Thyroid gland (tissue), 4 donors: Measurements from ENCODE around the gene C22orf31. TPM values are rescaled to one million over a fixed set of nuclear protein-coding genes. Genes with fewer than 3 reads are reported as not detected.

ENCODE experiments used
- DNase-seq, 2 donors: peaks; one replicate each; pipeline ENCODE4 v3.0.0-alpha.2; 2019
- H3K27ac ChIP-seq, 3 donors: fragments of 200-600 bp; sonication (generic); 1 replicate in 2 of 3; 2 replicates in 1 of 3; pipeline ENCODE4 v1.5.1; 2016 to 2019; ENCODE audit warnings: mild to moderate bottlenecking in 1 of 3, moderate library complexity in 1 of 3
- H3K27me3 ChIP-seq: fragments of 200-600 bp; sonication (generic); one replicate; pipeline ENCODE4 v1.5.1; 2019
- H3K36me3 ChIP-seq, 2 donors: fragments of 200-600 bp; sonication (generic); one replicate each; pipeline ENCODE4 v1.5.1; 2016 to 2019
- H3K4me1 ChIP-seq, 2 donors: fragments of 200-600 bp; sonication (generic); one replicate each; pipeline ENCODE4 v1.5.1; 2017 to 2019
- H3K4me3 ChIP-seq, 3 donors: fragments of 200-600 bp; sonication (generic); replicated peaks in 1 of 3; 1 replicate in 2 of 3; 2 replicates in 1 of 3; pipeline ENCODE4 v1.5.1; 2016; ENCODE audit warnings: mild to moderate bottlenecking in 1 of 3
- H3K9me3 ChIP-seq: fragments of 200-600 bp; sonication (generic); one replicate; pipeline ENCODE4 v1.5.1; 2017
- POLR2A ChIP-seq, 2 donors: fragments of 450-650 bp; IDR thresholded peaks; one replicate each; pipeline ENCODE4 v1.6.1; 2017; ENCODE audit warnings: antibody characterized with exemption in 2 of 2, mild to moderate bottlenecking in 2 of 2, moderate library complexity in 1 of 2
- WGBS, 2 donors: methylation state at CpG; one replicate each; pipeline ENCODE4 v1.1.5; 2017; 5-methylcytosine and 5-hydroxymethylcytosine counted together
- intact Hi-C: fragments of 100-400 bp; cut with DNase I; formaldehyde crosslinking; loops from one replicate; pipeline ENCODE4 v1.15.1; 2023
- total RNA-seq, 4 donors: library from RNA; depleted of rRNA; stranded (reverse); fragments of >200 nt; gene quantifications; one replicate each; pipeline ENCODE4 v1.2.3, GENCODE V29; 2016
- TF ChIP-seq, protein P1 (sequence below), 6 experiments: fragments of 200-600 bp in 3 of 6; fragments of 450-650 bp in 3 of 6; sonication (generic) in 3 of 6; IDR thresholded peaks; one replicate each; pipeline ENCODE4 v1.5.1; 2016 to 2019; ENCODE audit warnings: antibody characterized with exemption in 6 of 6, mild to moderate bottlenecking in 2 of 6, inconsistent platforms in 1 of 6, moderate library complexity in 1 of 6

The C22orf31 gene
- total RNA-seq, 4 donors from 2014 or later, result not detected

DNA sequence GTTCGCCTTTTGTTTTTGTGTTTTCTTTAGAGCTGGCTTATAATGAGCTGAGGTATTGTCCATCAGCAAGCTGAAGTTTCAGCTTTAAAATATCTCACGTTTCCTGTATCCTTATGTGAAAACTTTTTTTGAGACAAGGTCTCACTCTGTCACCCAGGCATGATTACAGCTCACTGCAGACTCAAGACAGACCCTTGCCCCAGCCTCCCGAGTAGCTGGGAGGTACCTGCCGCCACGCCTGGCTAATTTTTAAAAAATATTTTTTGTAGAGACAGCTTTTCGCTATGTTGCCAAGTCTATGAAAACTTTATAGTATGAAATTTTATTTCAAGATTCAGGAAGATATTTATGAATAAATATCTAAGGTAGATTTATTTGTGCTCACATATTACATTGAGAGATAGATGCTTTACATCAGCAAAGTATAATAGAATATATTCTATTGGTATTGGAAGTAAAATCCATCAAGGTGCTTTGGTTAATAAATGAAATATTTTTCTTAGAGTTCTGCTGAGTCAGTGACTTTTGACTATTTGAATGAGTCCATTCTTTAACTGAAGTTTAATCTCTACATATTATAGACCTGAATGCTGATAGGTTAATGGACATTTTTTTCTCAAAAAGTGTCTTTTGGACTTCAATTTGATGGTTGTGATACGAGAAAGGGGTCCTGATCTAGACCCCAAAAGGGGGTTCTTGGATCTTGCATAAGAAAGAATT lies 21.4 kb upstream of the C22orf31 start:
- Histone ChIP-seq H3K27me3 (no peaks in the 10 kb centered on the region), H3K9me3 (no peaks in the 10 kb centered on the region), H3K4me3 (no peak overlapping the region), H3K27ac (peak overlapping the region; percentile 31 to 83 (median 64)), H3K36me3 (no peaks in the 10 kb centered on the region), H3K4me1 (peaks cover 51 to 54% of the 10 kb centered on the region in 2 donors)
- intact Hi-C loops, result no loop called here
- TF ChIP-seq, protein P1, sequence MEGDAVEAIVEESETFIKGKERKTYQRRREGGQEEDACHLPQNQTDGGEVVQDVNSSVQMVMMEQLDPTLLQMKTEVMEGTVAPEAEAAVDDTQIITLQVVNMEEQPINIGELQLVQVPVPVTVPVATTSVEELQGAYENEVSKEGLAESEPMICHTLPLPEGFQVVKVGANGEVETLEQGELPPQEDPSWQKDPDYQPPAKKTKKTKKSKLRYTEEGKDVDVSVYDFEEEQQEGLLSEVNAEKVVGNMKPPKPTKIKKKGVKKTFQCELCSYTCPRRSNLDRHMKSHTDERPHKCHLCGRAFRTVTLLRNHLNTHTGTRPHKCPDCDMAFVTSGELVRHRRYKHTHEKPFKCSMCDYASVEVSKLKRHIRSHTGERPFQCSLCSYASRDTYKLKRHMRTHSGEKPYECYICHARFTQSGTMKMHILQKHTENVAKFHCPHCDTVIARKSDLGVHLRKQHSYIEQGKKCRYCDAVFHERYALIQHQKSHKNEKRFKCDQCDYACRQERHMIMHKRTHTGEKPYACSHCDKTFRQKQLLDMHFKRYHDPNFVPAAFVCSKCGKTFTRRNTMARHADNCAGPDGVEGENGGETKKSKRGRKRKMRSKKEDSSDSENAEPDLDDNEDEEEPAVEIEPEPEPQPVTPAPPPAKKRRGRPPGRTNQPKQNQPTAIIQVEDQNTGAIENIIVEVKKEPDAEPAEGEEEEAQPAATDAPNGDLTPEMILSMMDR (IDR thresholded peaks at IDR 0.05), result no peak
- TF ChIP-seq POLR2A (IDR thresholded peaks at IDR 0.05), result no peak
- WGBS, 2 donors, result 46 to 60% methylated on average over 7 of the region's 7 CpGs
- peak; percentile 55 to 57 for DNase-seq

DNA sequence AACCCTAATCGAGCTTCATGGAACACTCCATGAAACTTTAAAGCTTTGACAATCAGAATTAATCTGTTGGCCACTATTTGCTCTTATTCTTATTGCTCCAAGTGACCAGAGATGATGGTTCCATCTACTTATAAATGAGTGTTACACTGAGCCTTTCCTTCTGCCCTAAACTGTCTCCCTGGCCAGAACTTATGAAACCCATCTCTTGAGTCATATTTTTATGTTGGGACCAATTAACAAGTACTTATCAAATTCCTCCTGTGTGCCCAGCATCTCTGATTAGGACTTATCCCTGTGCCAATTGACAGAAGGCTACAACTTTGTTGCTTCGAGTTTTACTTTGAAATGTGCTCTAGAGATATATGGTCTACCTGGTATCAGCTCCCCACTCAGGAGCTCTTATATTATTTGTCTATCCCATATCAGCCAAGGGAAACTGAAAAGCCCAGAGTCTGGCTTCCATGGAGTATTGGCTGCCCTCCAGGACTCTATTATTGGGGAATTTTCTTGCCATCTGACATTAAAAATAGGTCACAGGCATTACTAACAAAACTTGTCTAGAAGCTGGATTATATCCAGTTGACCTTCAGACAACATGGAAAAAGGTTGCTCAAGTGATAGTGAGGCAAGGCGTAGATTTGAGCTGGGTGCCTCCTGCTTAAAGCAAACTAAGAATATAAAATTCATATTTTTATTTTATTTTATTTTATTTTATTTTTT lies 20.0 kb upstream of the C22orf31 start:
- peak overlapping the region in 2 of 3 donors; percentile 64 to 83 for H3K27ac ChIP-seq
- no peaks in the 10 kb centered on the region for H3K27me3 ChIP-seq
- TF ChIP-seq POLR2A (IDR thresholded peaks at IDR 0.05), result no peak
- TF ChIP-seq, protein P1 (IDR thresholded peaks at IDR 0.05), result no peak
- no peaks in the 10 kb centered on the region for H3K36me3 ChIP-seq
- no peak overlapping the region for H3K4me3 ChIP-seq
- no peaks in the 10 kb centered on the region for H3K9me3 ChIP-seq
- DNase-seq, result peak in 1 of 2 donors; percentile 19
- H3K4me1 ChIP-seq, result peaks cover 56 to 62% of the 10 kb centered on the region in 2 donors
- 74 to 79% methylated on average over 3 of the region's 3 CpGs for WGBS, 2 donors
- intact Hi-C loops, result no loop called here

DNA sequence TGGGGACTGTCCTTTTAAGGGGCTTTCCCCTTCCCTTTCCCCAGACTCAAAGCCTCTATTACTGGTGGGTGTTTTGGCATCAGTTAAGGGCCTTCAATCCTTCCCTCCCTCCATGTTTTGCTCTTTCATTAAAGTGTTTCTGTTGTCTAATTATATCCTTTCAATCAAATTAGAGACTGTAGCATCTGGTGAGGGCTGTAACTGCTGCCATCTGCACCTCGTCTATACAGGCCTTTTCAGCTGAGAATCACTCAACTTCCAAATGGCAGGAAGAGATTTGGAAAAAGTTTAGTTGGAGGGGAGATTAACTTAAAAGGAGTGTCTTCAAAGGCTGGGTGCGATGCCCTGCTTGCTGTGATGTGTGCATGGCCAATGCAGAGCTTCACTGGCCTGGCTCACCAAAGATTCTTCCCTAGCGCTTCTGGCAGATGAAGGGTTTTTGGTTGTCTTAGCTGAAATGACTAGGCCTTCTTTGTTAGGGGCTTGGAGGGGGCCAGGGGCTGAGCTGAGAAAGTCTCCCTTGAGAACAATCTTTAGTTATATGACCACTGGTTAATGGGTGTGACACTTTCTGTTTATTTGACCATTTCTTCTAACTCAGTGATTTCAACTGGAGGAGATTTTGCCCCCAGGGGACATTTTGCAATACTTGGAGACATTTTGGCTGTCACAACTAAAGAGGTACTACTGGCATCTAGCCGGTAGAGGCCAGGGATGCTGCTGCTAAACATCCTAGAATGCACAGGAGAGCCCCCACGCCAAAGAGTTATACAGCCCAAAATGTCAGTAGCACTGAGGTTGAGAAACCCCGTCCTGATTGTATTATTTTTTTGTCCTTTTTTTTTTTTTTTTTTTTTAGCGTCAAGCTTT lies 18.7 kb upstream of the C22orf31 start:
- peak overlapping the region; percentile 26 to 43 (median 32) for H3K27ac ChIP-seq
- DNase-seq, result peak in 1 of 2 donors; percentile 22
- intact Hi-C loops, result no loop called here
- TF ChIP-seq POLR2A (IDR thresholded peaks at IDR 0.05), result no peak
- TF ChIP-seq, protein P1 (IDR thresholded peaks at IDR 0.05), result no peak
- no peak overlapping the region for H3K4me3 ChIP-seq
- WGBS, 2 donors, result 83 to 84% methylated on average over 7 of the region's 7 CpGs
- H3K36me3 ChIP-seq, result no peaks in the 10 kb centered on the region
- no peaks in the 10 kb centered on the region for H3K9me3 ChIP-seq
- H3K27me3 ChIP-seq, result no peaks in the 10 kb centered on the region
- peaks cover 56 to 62% of the 10 kb centered on the region in 2 donors for H3K4me1 ChIP-seq

DNA sequence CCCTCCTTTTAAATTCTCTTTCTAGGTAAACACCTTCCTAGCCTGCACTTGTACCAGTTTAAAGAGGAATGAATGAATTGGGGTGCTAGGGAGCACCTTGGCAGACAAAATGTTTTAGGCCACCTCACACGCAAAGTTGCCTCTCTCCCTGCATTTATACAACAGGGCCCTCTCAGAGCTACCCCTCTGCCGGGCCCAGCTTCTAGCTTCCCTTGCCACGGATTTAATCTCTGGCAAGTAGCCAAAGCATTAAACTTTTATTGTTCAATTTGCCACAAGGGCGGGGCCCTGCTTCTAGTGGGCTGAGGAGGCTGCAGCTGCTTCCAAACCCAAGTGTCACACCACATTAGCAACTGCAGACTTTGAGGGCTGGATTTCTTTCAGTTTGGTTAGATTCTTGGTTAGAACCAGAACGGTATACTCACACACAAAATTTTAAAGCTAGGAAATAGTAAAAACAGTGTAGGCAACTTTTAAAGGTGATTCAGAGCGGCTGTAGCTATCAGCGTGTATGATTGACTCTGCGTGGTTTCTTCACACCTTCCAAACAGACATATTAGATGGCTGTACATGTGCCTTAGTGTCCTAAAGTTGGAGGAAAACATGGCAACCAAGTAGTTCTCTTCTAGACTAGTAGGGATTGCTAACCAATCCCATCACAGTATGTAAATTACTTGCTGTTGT lies 17.7 kb upstream of the C22orf31 start:
- H3K27ac ChIP-seq, result peak overlapping the region in 2 of 3 donors; percentile 43 to 62

More for the DNA sequence above, 17.7 kb upstream of the C22orf31 start:
- Histone ChIP-seq H3K27me3 (no peaks in the 10 kb centered on the region), H3K4me1 (peaks cover 61 to 62% of the 10 kb centered on the region in 2 donors), H3K4me3 (no peak overlapping the region), H3K9me3 (no peaks in the 10 kb centered on the region), H3K36me3 (no peaks in the 10 kb centered on the region)
- intact Hi-C loops, result loop anchor here (10.0 kb wide), 1 partner anchor 75 kb away; no protein-coding TSS in a partner anchor
- TF ChIP-seq, protein P1 (IDR thresholded peaks at IDR 0.05), result no peak
- TF ChIP-seq POLR2A (IDR thresholded peaks at IDR 0.05), result no peak
- 64 to 73% methylated on average over 8 of the region's 8 CpGs for WGBS, 2 donors
- DNase-seq, result no peak
